Activated T-helper 1 cell treated with anti-CD3 and anti-CD28 coated beads, Interleukin-12 subunit alpha, Interleukin-12 subunit beta, Interleukin-2, Interleukin-4 antibody, amounts not matched to agents 30 ng/mL and 10 ng/mL and 1 ng/mL, durations not matched to agents 14 hours and 24 hours and 36 hours (primary cell): Measurements from ENCODE around the gene FAT1. TPM values are rescaled to one million over a fixed set of nuclear protein-coding genes. Genes with fewer than 3 reads are reported as not detected.

Experiments used
- DNase-seq: peaks from one replicate; pipeline ENCODE4 v3.0.0; 2021; ENCODE audit warnings: low spot score
- H3K27ac Mint-ChIP-seq: one replicate; pipeline ENCODE4 v1.8.0; 2021; ENCODE audit warnings: mild to moderate bottlenecking, mixed read lengths
- H3K27me3 Mint-ChIP-seq: one replicate; pipeline ENCODE4 v1.8.0; 2022; ENCODE audit warnings: mild to moderate bottlenecking, moderate library complexity, mixed read lengths; ENCODE audit not compliant: insufficient read depth
- H3K36me3 Mint-ChIP-seq: one replicate; pipeline ENCODE4 v1.8.0; 2021; ENCODE audit warnings: low read depth, mixed read lengths
- H3K4me1 Mint-ChIP-seq: one replicate; pipeline ENCODE4 v1.8.0; 2021; ENCODE audit warnings: low read depth, mixed read lengths
- H3K4me3 Mint-ChIP-seq: one replicate; pipeline ENCODE4 v1.8.0; 2021; ENCODE audit warnings: mild to moderate bottlenecking, moderate library complexity, mixed read lengths
- H3K9me3 Mint-ChIP-seq: one replicate; pipeline ENCODE4 v1.8.0; 2021; ENCODE audit warnings: mixed read lengths
- intact Hi-C: fragments of 100-400 bp; cut with micrococcal nuclease; formaldehyde crosslinking; loops from one replicate; pipeline ENCODE4 v1.15.1; 2024
- total RNA-seq: library from RNA; stranded (reverse); gene quantifications from 2 replicates; pipeline ENCODE4 v1.2.3, GENCODE V29; 2022

Gene FAT1
- total RNA-seq, 1 donor from 2014 or later: 0.03 TPM

GRCh38 chr4:186726426-186727168 lies 2.9 kb upstream of the FAT1 start:
- Mint-ChIP-seq H3K9me3 (no peaks in the 10 kb centered on the region), H3K4me1 (no peaks in the 10 kb centered on the region), H3K27ac (peak overlapping the region; percentile 73), H3K4me3 (no peak overlapping the region), H3K36me3 (no peaks in the 10 kb centered on the region), H3K27me3 (peaks cover 46% of the 10 kb centered on the region)
- intact Hi-C loops: loop anchor here (10.0 kb wide), 1 partner anchor 1702 kb away; no protein-coding TSS in a partner anchor
- DNase-seq: no peak

GRCh38 chr4:186725469-186726425 lies 2.1 kb upstream of the FAT1 start:
- no peak for DNase-seq
- Mint-ChIP-seq H3K9me3 (no peaks in the 10 kb centered on the region), H3K27ac (no peak overlapping the region), H3K27me3 (peaks cover 46% of the 10 kb centered on the region), H3K36me3 (no peaks in the 10 kb centered on the region), H3K4me3 (no peak overlapping the region), H3K4me1 (no peaks in the 10 kb centered on the region)
- intact Hi-C loops: loop anchor here (10.0 kb wide), 1 partner anchor 1701 kb away; no protein-coding TSS in a partner anchor

- peaks cover 46% of the 10 kb centered on the region for H3K27me3 Mint-ChIP-seq
- H3K9me3 Mint-ChIP-seq: no peaks in the 10 kb centered on the region
- H3K27ac Mint-ChIP-seq: peak overlapping the region; percentile 61
- no peak for DNase-seq
- no peaks in the 10 kb centered on the region for H3K36me3 Mint-ChIP-seq
- H3K4me3 Mint-ChIP-seq: no peak overlapping the region
- no peaks in the 10 kb centered on the region for H3K4me1 Mint-ChIP-seq
- intact Hi-C loops: loop anchor here (10.0 kb wide), 1 partner anchor 1700 kb away; no protein-coding TSS in a partner anchor
These were observed 1.3 kb upstream of the FAT1 start for GRCh38 chr4:186724864-186725468.

GRCh38 chr4:186724058-186724863 lies 605 bp upstream of the FAT1 start:
- intact Hi-C loops: loop anchor here (10.0 kb wide), 1 partner anchor 1699 kb away; no protein-coding TSS in a partner anchor

GRCh38 chr4:186722796-186723291 lies 812 bp downstream of the FAT1 start:
- intact Hi-C loops: loop anchor here (10.0 kb wide), 1 partner anchor 1698 kb away; no protein-coding TSS in a partner anchor

More at GRCh38 chr4:186724058-186724863, 605 bp upstream of the FAT1 start:
- no peaks in the 10 kb centered on the region for H3K36me3 Mint-ChIP-seq
- no peaks in the 10 kb centered on the region for H3K4me1 Mint-ChIP-seq
- peaks cover 46% of the 10 kb centered on the region for H3K27me3 Mint-ChIP-seq
- DNase-seq: no peak
- no peaks in the 10 kb centered on the region for H3K9me3 Mint-ChIP-seq
- peak overlapping the region; percentile 15 for H3K4me3 Mint-ChIP-seq
- no peak overlapping the region for H3K27ac Mint-ChIP-seq

GRCh38 chr4:186719925-186720694 lies 3.5 kb downstream of the FAT1 start:
- intact Hi-C loops: loop anchor here (10.0 kb wide), 1 partner anchor 1695 kb away; no protein-coding TSS in a partner anchor
- no peaks in the 10 kb centered on the region for H3K36me3 Mint-ChIP-seq
- no peak for DNase-seq

More at GRCh38 chr4:186722796-186723291, 812 bp downstream of the FAT1 start:
- peak overlapping the region; percentile 51 for H3K4me3 Mint-ChIP-seq
- H3K9me3 Mint-ChIP-seq: peaks cover under 1% of the 10 kb centered on the region
- no peak for DNase-seq
- peaks cover 39% of the 10 kb centered on the region for H3K27me3 Mint-ChIP-seq
- H3K4me1 Mint-ChIP-seq: no peaks in the 10 kb centered on the region
- no peaks in the 10 kb centered on the region for H3K36me3 Mint-ChIP-seq
- peak overlapping the region; percentile 12 for H3K27ac Mint-ChIP-seq

GRCh38 chr4:186717556-186717955 lies 6.1 kb downstream of the FAT1 start:
- Mint-ChIP-seq H3K4me3 (no peak overlapping the region), H3K36me3 (no peaks in the 10 kb centered on the region), H3K27ac (no peak overlapping the region), H3K4me1 (no peaks in the 10 kb centered on the region), H3K9me3 (peaks cover 7% of the 10 kb centered on the region), H3K27me3 (peaks cover 8% of the 10 kb centered on the region)
- intact Hi-C loops: no loop called here
- DNase-seq: no peak

More at GRCh38 chr4:186719925-186720694, 3.5 kb downstream of the FAT1 start:
- H3K4me1 Mint-ChIP-seq: no peaks in the 10 kb centered on the region
- no peak overlapping the region for H3K27ac Mint-ChIP-seq
- H3K9me3 Mint-ChIP-seq: peaks cover 7% of the 10 kb centered on the region
- no peak overlapping the region for H3K4me3 Mint-ChIP-seq
- H3K27me3 Mint-ChIP-seq: peaks cover 18% of the 10 kb centered on the region

GRCh38 chr4:186715077-186715476 lies 8.6 kb downstream of the FAT1 start:
- Mint-ChIP-seq H3K27me3 (no peaks in the 10 kb centered on the region), H3K4me3 (no peak overlapping the region), H3K36me3 (no peaks in the 10 kb centered on the region), H3K9me3 (peaks cover 7% of the 10 kb centered on the region), H3K4me1 (no peaks in the 10 kb centered on the region), H3K27ac (no peak overlapping the region)
- no peak for DNase-seq
- intact Hi-C loops: no loop called here

- Mint-ChIP-seq H3K27ac (no peak overlapping the region), H3K4me1 (no peaks in the 10 kb centered on the region), H3K4me3 (no peak overlapping the region), H3K27me3 (no peaks in the 10 kb centered on the region), H3K9me3 (peaks cover 7% of the 10 kb centered on the region), H3K36me3 (no peaks in the 10 kb centered on the region)
- intact Hi-C loops: no loop called here
- no peak for DNase-seq
These were observed 9.5 kb downstream of the FAT1 start for GRCh38 chr4:186714006-186714675.

- intact Hi-C loops: no loop called here
These were observed 11.0 kb downstream of the FAT1 start for GRCh38 chr4:186712690-186713089.

More at GRCh38 chr4:186712690-186713089, 11.0 kb downstream of the FAT1 start:
- H3K27me3 Mint-ChIP-seq: no peaks in the 10 kb centered on the region
- H3K4me1 Mint-ChIP-seq: no peaks in the 10 kb centered on the region
- H3K4me3 Mint-ChIP-seq: no peak overlapping the region
- DNase-seq: no peak
- H3K27ac Mint-ChIP-seq: no peak overlapping the region
- H3K36me3 Mint-ChIP-seq: no peaks in the 10 kb centered on the region
- peaks cover 6% of the 10 kb centered on the region for H3K9me3 Mint-ChIP-seq
